Adrenal gland (tissue), 5 donors: Measurements from ENCODE around the gene HNRNPUL1.

ENCODE experiments used
- CTCF ChIP-seq, 6 experiments: fragments of 450-650 bp in 4 of 6; fragments of 200-600 bp in 2 of 6; sonication (generic) in 1 of 6; IDR thresholded peaks; 1 replicate in 5 of 6; 2 replicates in 1 of 6; pipeline versions ENCODE4 v1.5.1 to v1.8.0; 2016 to 2021; ENCODE audit warnings: antibody characterized with exemption in 6 of 6, mild to moderate bottlenecking in 2 of 6, moderate library complexity in 1 of 6
- POLR2A ChIP-seq, 2 donors: fragments of 450-650 bp; IDR thresholded peaks; one replicate each; pipeline ENCODE4 v1.6.1; 2017; ENCODE audit warnings: antibody characterized with exemption in 2 of 2, mild to moderate bottlenecking in 2 of 2, moderate library complexity in 1 of 2
- donor health status: DM: no; HTN: no; CAD: no.

GRCh38 chr19:41311613-41312012 is 47.4 kb downstream of the HNRNPUL1 start:
- TF ChIP-seq POLR2A (IDR thresholded peaks at IDR 0.05): no peak
- no peak for TF ChIP-seq CTCF (IDR thresholded peaks at IDR 0.05)
